Measurements from ENCODE around the gene SYT9. TPM values are rescaled to one million over a fixed set of nuclear protein-coding genes. Genes with fewer than 3 reads are reported as not detected.

SYT9 gene
- polyA plus RNA-seq, 1 donor from 2014 or later, result 2.3 TPM

DNA sequence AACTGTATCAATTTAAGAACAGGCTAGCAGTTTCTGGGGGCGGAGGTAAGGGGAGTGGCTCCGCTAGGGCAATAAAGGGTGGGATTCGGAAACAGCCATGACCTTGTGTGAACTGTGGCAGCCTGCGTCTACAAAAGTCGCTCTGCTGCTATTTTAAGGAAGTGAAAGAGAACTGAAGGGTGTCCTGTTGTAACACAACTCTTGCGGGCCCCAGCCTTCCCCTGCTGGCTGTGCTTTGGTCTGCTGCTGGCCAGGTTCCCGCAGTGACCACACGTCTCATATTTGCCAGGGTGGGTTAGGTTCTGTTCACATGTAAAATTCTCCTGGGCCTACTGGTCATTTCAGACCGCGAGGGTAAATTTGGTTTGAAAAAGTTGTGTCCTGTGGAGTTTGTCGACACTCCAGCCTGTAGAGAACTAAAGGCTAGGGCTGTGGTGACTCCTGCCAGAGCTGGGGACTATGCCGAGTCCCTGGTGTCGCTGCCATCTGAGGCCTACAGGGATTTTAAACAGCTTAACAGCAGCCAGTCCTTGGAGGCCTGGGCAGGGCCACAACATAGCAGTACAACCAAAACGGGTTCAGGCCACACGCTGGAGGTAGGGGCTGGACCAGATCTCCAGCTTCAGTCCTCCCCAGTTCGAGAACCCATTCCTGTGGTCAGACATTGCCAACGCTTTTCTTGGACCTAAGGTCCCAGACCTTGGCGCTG, 261.0 kb downstream of the SYT9 start:
- TF ChIP-seq REST (IDR thresholded peaks at IDR 0.05; ENCODE audit: borderline replicate concordance), result no peak
- TF ChIP-seq POLR2AphosphoS5 (IDR thresholded peaks at IDR 0.05), result no peak
- TF ChIP-seq MXI1 (conservative IDR thresholded peaks at IDR 0.05; ENCODE audit: poor library complexity, severe bottlenecking), result no peak
- TF ChIP-seq TAF1 (IDR thresholded peaks at IDR 0.05; ENCODE audit: low read depth), result no peak
- no peak for TF ChIP-seq EP300 (conservative IDR thresholded peaks at IDR 0.05; ENCODE audit: poor library complexity, severe bottlenecking)
- TF ChIP-seq RAD21 (conservative IDR thresholded peaks at IDR 0.05), result no peak
- no peak for TF ChIP-seq EZH2 (IDR thresholded peaks at IDR 0.05; ENCODE audit: borderline replicate concordance, insufficient read depth, low read length, poor library complexity, severe bottlenecking)
- no peak for TF ChIP-seq SMC3 (conservative IDR thresholded peaks at IDR 0.05; ENCODE audit: poor library complexity)
- no peak for TF ChIP-seq CTCF (IDR thresholded peaks at IDR 0.05; ENCODE audit: poor library complexity, severe bottlenecking)
- Histone ChIP-seq H2AFZ (ENCODE audit: low read depth, low read length) (no peak overlapping the region), H3K79me2 (replicated peaks; ENCODE audit: insufficient read depth, low read length) (no peaks in the 10 kb centered on the region), H3K27me3 (ENCODE audit: insufficient read depth, low read depth, low read length) (peaks cover 25% of the 10 kb centered on the region), H3K36me3 (ENCODE audit: insufficient read depth, low read length) (no peaks in the 10 kb centered on the region), H3K9me2 (ENCODE audit: insufficient read depth, low read length) (no peaks in the 10 kb centered on the region), H3K4me3 (ENCODE audit: low read length) (peak overlapping the region; percentile 93), H3K9me3 (ENCODE audit: low read length) (no peaks in the 10 kb centered on the region), H3K4me2 (ENCODE audit: low read length) (peak overlapping the region; percentile 52), H3K9ac (ENCODE audit: low read length) (no peak overlapping the region), H4K20me1 (ENCODE audit: insufficient read depth) (no peaks in the 10 kb centered on the region), H3F3A (ENCODE audit: insufficient read depth, low read length, poor library complexity, severe bottlenecking) (no peaks in the 10 kb centered on the region), H3K27ac (ENCODE audit: low read length) (no peak overlapping the region)

- Histone ChIP-seq H3K9ac (ENCODE audit: low read length) (peak within 1 kb of the TSS; percentile 60), H3K79me2 (replicated peaks; ENCODE audit: insufficient read depth, low read length) (no peaks in the 10 kb centered on the region), H3K4me3 (ENCODE audit: low read length) (peak within 1 kb of the TSS; percentile 93), H3K9me3 (ENCODE audit: low read length) (no peaks in the 10 kb centered on the region), H4K20me1 (ENCODE audit: insufficient read depth) (no peaks in the 10 kb centered on the region), H3K27me3 (ENCODE audit: insufficient read depth, low read depth, low read length) (peaks cover 25% of the 10 kb centered on the region), H2AFZ (ENCODE audit: low read depth, low read length) (peak within 1 kb of the TSS; percentile 60), H3K27ac (ENCODE audit: low read length) (no peak within 1 kb of the TSS), H3K36me3 (ENCODE audit: insufficient read depth, low read length) (no peaks in the 10 kb centered on the region), H3K9me2 (ENCODE audit: insufficient read depth, low read length) (no peaks in the 10 kb centered on the region), H3K4me2 (ENCODE audit: low read length) (peak within 1 kb of the TSS; percentile 65), H3F3A (ENCODE audit: insufficient read depth, low read length, poor library complexity, severe bottlenecking) (no peaks in the 10 kb centered on the region)
- TF ChIP-seq REST (IDR thresholded peaks at IDR 0.05; ENCODE audit: borderline replicate concordance), result no peak
- TF ChIP-seq SMC3 (conservative IDR thresholded peaks at IDR 0.05; ENCODE audit: poor library complexity), result peak; percentile 78
- TF ChIP-seq CTCF (IDR thresholded peaks at IDR 0.05; ENCODE audit: poor library complexity, severe bottlenecking), result peak; percentile 89
- TF ChIP-seq TAF1 (IDR thresholded peaks at IDR 0.05; ENCODE audit: low read depth), result no peak
- TF ChIP-seq MXI1 (conservative IDR thresholded peaks at IDR 0.05; ENCODE audit: poor library complexity, severe bottlenecking), result peak; percentile 29
- peak; percentile 67 for TF ChIP-seq RAD21 (conservative IDR thresholded peaks at IDR 0.05)
- no peak for TF ChIP-seq EP300 (conservative IDR thresholded peaks at IDR 0.05; ENCODE audit: poor library complexity, severe bottlenecking)
Measured at GRCh38 chr11:7513234-7514098, 261.8 kb downstream of the SYT9 start, which contains the start of gene PPFIBP2. TSS of gene PPFIBP2 (plus strand) at chr11:7513999. CDS start at chr11:7549476, 35,477 bp downstream.
